Left lung (tissue), 10 donors: ENCODE data around the gene MYH9. TPM values are rescaled to one million over a fixed set of nuclear protein-coding genes. Genes with fewer than 3 reads are reported as not detected.

Experiments
- ATAC-seq: fragments of 200-7000 bp; cut with Tn5 transposase; one replicate; pipeline ENCODE4 v1.9.1; 2020; ENCODE audit warnings: moderate library complexity
- DNase-seq, 4 donors: peaks; one replicate each; pipeline ENCODE4 v3.0.0-alpha.2; 2013 to 2020
- H3K27ac ChIP-seq, 2 donors: fragments of 200-600 bp; sonication (generic) in 1 of 2; one replicate each; pipeline versions ENCODE4 v1.5.0 to v1.8.0; 2020 to 2021
- H3K27me3 ChIP-seq, 2 donors: fragments of 200-600 bp; sonication (generic) in 1 of 2; one replicate each; pipeline versions ENCODE4 v1.5.0 to v1.8.0; 2020 to 2021
- H3K36me3 ChIP-seq, 2 donors: fragments of 200-600 bp; sonication (generic) in 1 of 2; one replicate each; pipeline versions ENCODE4 v1.5.0 to v1.8.0; 2020 to 2021
- H3K4me1 ChIP-seq, 2 donors: fragments of 200-600 bp; one replicate each; pipeline ENCODE4 v1.8.0; 2021
- H3K4me3 ChIP-seq, 2 donors: fragments of 200-600 bp; sonication (generic) in 1 of 2; one replicate each; pipeline versions ENCODE4 v1.5.0 to v1.8.0; 2020 to 2021; ENCODE audit warnings: mild to moderate bottlenecking in 1 of 2
- H3K9me3 ChIP-seq, 2 donors: fragments of 200-600 bp; sonication (generic) in 1 of 2; one replicate each; pipeline versions ENCODE4 v1.5.0 to v1.8.0; 2020 to 2021
- CTCF ChIP-seq, 2 donors: fragments of 200-600 bp; sonication (generic) in 1 of 2; IDR thresholded peaks; one replicate each; pipeline versions ENCODE4 v1.5.0 to v1.8.0; 2021; ENCODE audit warnings: antibody characterized with exemption in 2 of 2
- intact Hi-C, 2 donors: fragments of 100-400 bp; cut with DNase I; formaldehyde crosslinking; loops; one replicate each; pipeline versions ENCODE4 v1.11.2 to v1.14.2; 2022
- polyA plus RNA-seq, 6 donors: library from polyadenylated mRNA; unstranded; fragments of 120-200 nt; gene quantifications; one replicate each; pipeline ENCODE4 v1.2.1, GENCODE V29; 2013; ENCODE audit not compliant: insufficient read length in 6 of 6
- total RNA-seq, 2 donors: library from RNA; stranded (reverse); fragmentation: NEBNext Ultra II Directional; extraction: Animal tissue kit (Norgen Biotek cat#: 25700); gene quantifications; one replicate each; pipeline ENCODE4 v1.2.1, GENCODE V29; 2021
- donor health status: DM: no; HTN: yes; CAD: no.
- donor health status: DM: no; HTN: no; CAD: no.

Gene MYH9
- total and polyA plus RNA-seq, 8 donors, result 225 to 761 (median 270) TPM

GRCh38 chr22:36247955-36248354 lies 139.8 kb downstream of the MYH9 start:
- intact Hi-C loops, result no loop called here
- H3K4me1 ChIP-seq, result peaks cover 0 to 11% of the 10 kb centered on the region in 2 donors
- DNase-seq (no peak), ATAC-seq (no peak)
- no peaks in the 10 kb centered on the region for H3K36me3 ChIP-seq
- no peak overlapping the region for H3K4me3 ChIP-seq
- TF ChIP-seq CTCF (IDR thresholded peaks at IDR 0.05), result no peak
- no peak overlapping the region for H3K27ac ChIP-seq
- no peaks in the 10 kb centered on the region for H3K9me3 ChIP-seq
- H3K27me3 ChIP-seq, result no peaks in the 10 kb centered on the region

- H3K4me3 ChIP-seq, result no peak overlapping the region
- no peaks in the 10 kb centered on the region for H3K4me1 ChIP-seq
- intact Hi-C loops, result no loop called here
- no peak overlapping the region for H3K27ac ChIP-seq
- H3K27me3 ChIP-seq, result no peaks in the 10 kb centered on the region
- no peak for ATAC-seq
- no peaks in the 10 kb centered on the region for H3K9me3 ChIP-seq
- no peak for TF ChIP-seq CTCF (IDR thresholded peaks at IDR 0.05)
- H3K36me3 ChIP-seq, result no peaks in the 10 kb centered on the region
- DNase-seq, result no peak
Observed at GRCh38 chr22:36246718-36247117, 141.0 kb downstream of the MYH9 start.

GRCh38 chr22:36245805-36246356 lies 141.9 kb downstream of the MYH9 start:
- DNase-seq, result no peak
- no peak for ATAC-seq
- Histone ChIP-seq H3K4me1 (no peaks in the 10 kb centered on the region), H3K4me3 (no peak overlapping the region), H3K27me3 (no peaks in the 10 kb centered on the region), H3K9me3 (no peaks in the 10 kb centered on the region), H3K36me3 (no peaks in the 10 kb centered on the region), H3K27ac (no peak overlapping the region)
- intact Hi-C loops, result no loop called here
- TF ChIP-seq CTCF (IDR thresholded peaks at IDR 0.05), result no peak

- DNase-seq (no peak), ATAC-seq (no peak)
- Histone ChIP-seq H3K4me3 (no peak overlapping the region), H3K9me3 (no peaks in the 10 kb centered on the region), H3K27me3 (no peaks in the 10 kb centered on the region), H3K27ac (peak overlapping the region in 1 of 2 donors; percentile 3), H3K36me3 (no peaks in the 10 kb centered on the region), H3K4me1 (peaks cover 0 to 3% of the 10 kb centered on the region in 2 donors)
- no peak for TF ChIP-seq CTCF (IDR thresholded peaks at IDR 0.05)
- intact Hi-C loops, result no loop called here
Observed at GRCh38 chr22:36244522-36245391, 143.0 kb downstream of the MYH9 start.

GRCh38 chr22:36243986-36244385 lies 143.8 kb downstream of the MYH9 start:
- H3K27me3 ChIP-seq, result no peaks in the 10 kb centered on the region
- DNase-seq, result no peak
- H3K27ac ChIP-seq, result peak overlapping the region in 1 of 2 donors; percentile 3
- H3K9me3 ChIP-seq, result no peaks in the 10 kb centered on the region
- no peaks in the 10 kb centered on the region for H3K36me3 ChIP-seq
- no peak overlapping the region for H3K4me3 ChIP-seq
- intact Hi-C loops, result no loop called here
- TF ChIP-seq CTCF (IDR thresholded peaks at IDR 0.05), result no peak
- ATAC-seq, result no peak
- H3K4me1 ChIP-seq, result peaks cover 0 to 6% of the 10 kb centered on the region in 2 donors
